ENCODE data around the gene PKLR. TPM values are rescaled to one million over a fixed set of nuclear protein-coding genes. Genes with fewer than 3 reads are reported as not detected.

PKLR gene
- total and polyA plus RNA-seq, 2 of the 4 experiments (the other 2 are of a cell fraction) = 0.03 TPM; not detected in 1

GRCh38 chr1:155325603-155325893 is 24.3 kb upstream of the PKLR start:
- Histone ChIP-seq H3K18ac (ENCODE audit: low read depth, low read length) (no peak overlapping the region), H2BK5ac (ENCODE audit: low read depth, low read length, poor library complexity, severe bottlenecking) (no peak overlapping the region), H3K23ac (ENCODE audit: low read depth, low read length) (peak overlapping the region; percentile 84; the same call in 1 of the 2 replicates), H4K5ac (ENCODE audit: low read depth, low read length) (no peak overlapping the region), H3K4me1 (ENCODE audit: control insufficient read depth, insufficient read depth, low read length) (peaks cover 18% of the 10 kb centered on the region; the same call in 1 of the 2 replicates), H2AK9ac (replicated peaks; ENCODE audit: low read depth, low read length, poor library complexity) (peak overlapping the region; percentile 86), H4K91ac (ENCODE audit: insufficient read depth, low read depth, low read length) (no peak overlapping the region), H2BK120ac (ENCODE audit: low read depth, low read length) (no peak overlapping the region), H2AFZ (replicated peaks; ENCODE audit: low read length, poor library complexity) (peak overlapping the region; percentile 98), H3K14ac (replicated peaks; ENCODE audit: low read depth, low read length) (0 out of 2 replicates have a peak overlapping the region, but pooled peaks have one; percentile 12), H2AK5ac (ENCODE audit: low read depth, low read length) (peak overlapping the region; percentile 58), H3K27ac (ENCODE audit: insufficient read depth, low read length) (peak overlapping the region; percentile 78), H3K4me2 (ENCODE audit: low read depth, low read length) (peak overlapping the region; percentile 95), H4K8ac (ENCODE audit: low read depth in 2 of 2, low read length in 2 of 2) (peak overlapping the region; percentile 48 to 49; a peak in 3 of 4 replicates), H4K20me1 (ENCODE audit: insufficient read depth, low read length) (peaks cover 25% of the 10 kb centered on the region), H3K79me1 (ENCODE audit: low read depth in 1 of 2, low read length in 2 of 2) (peaks cover 16 to 57% of the 10 kb centered on the region in 2 experiments), H3K36me3 (ENCODE audit: control insufficient read depth, insufficient read depth, low read length) (peaks cover 25% of the 10 kb centered on the region), H2BK20ac (ENCODE audit: low read depth, low read length) (no peak overlapping the region), H3K9me3 (ENCODE audit: control insufficient read depth, insufficient read depth, low read length) (no peaks in the 10 kb centered on the region), H3K4me3 (ENCODE audit: insufficient read depth, low read depth, low read length) (peak overlapping the region; percentile 58), H3K4ac (ENCODE audit: low read depth, low read length) (no peak overlapping the region; the same call in 1 of the 2 replicates), H3K56ac (ENCODE audit: extremely low read depth, insufficient read depth, low read length) (no peak overlapping the region), H3K9ac (ENCODE audit: low read depth, low read length) (peak overlapping the region; percentile 75), H3K9me1 (ENCODE audit: insufficient read depth, low read length) (peaks cover 16% of the 10 kb centered on the region; the same call in 1 of the 2 replicates), H2BK15ac (ENCODE audit: low read depth, low read length) (no peak overlapping the region), H3K27me3 (ENCODE audit: control insufficient read depth, insufficient read depth, low read length) (no peaks in the 10 kb centered on the region)
- intact Hi-C loops (cut with micrococcal nuclease) = loop anchor here (10.0 kb wide), 1 partner anchor 121 kb away; the partner anchor contains the start of genes MTX1 and THBS3
- ATAC-seq (ENCODE audit: low read depth) = no peak
- no TSS peak for BruUV-seq (replicated peaks)
- in situ Hi-C loops (cut with MboI; ENCODE audit: low sequenced_read_pairs) = no loop called here
- ChIA-PET POLR2A (ENCODE audit: unreplicated experiment) (no interaction called here), CTCF (interaction anchor here (1.0 kb wide), 1 partner anchor 75 kb away, joined by 5 read pairs; no protein-coding TSS in a partner anchor)
- dilution Hi-C loops (cut with HindIII; ENCODE audit: low sequenced_read_pairs, unreplicated experiment) = no loop called here
- no peak for DNase-seq
- TF ChIP-seq MAZ (IDR thresholded peaks at IDR 0.05; ENCODE audit: borderline replicate concordance, low read depth, low read length) = no peak
- no peak for TF ChIP-seq RAD21 (IDR thresholded peaks at IDR 0.05; ENCODE audit: low read length)
- no peak for TF ChIP-seq ELK1 (IDR thresholded peaks at IDR 0.05; ENCODE audit: borderline replicate concordance, low read depth, low read length)
- WGBS, 2 experiments (ENCODE audit: extremely low coverage in 2 of 2, insufficient read length in 1 of 2) = 40% methylated on average over 3 of the region's 6 CpGs; no CpG with 5 or more reads in 1 of the 2 experiments
